RPMI8226 (cell line): ENCODE data around the gene TSPAN32.
"Not testable (repeated sequence)": the region's sequence is repeated elsewhere in the genome, so short reads cannot be mapped to it uniquely, and the experiment has no call there.

Experiments used
- DNase-seq: peaks from one replicate; pipeline ENCODE4 v3.0.0-alpha.2; 2015

TSPAN32 gene

DNA sequence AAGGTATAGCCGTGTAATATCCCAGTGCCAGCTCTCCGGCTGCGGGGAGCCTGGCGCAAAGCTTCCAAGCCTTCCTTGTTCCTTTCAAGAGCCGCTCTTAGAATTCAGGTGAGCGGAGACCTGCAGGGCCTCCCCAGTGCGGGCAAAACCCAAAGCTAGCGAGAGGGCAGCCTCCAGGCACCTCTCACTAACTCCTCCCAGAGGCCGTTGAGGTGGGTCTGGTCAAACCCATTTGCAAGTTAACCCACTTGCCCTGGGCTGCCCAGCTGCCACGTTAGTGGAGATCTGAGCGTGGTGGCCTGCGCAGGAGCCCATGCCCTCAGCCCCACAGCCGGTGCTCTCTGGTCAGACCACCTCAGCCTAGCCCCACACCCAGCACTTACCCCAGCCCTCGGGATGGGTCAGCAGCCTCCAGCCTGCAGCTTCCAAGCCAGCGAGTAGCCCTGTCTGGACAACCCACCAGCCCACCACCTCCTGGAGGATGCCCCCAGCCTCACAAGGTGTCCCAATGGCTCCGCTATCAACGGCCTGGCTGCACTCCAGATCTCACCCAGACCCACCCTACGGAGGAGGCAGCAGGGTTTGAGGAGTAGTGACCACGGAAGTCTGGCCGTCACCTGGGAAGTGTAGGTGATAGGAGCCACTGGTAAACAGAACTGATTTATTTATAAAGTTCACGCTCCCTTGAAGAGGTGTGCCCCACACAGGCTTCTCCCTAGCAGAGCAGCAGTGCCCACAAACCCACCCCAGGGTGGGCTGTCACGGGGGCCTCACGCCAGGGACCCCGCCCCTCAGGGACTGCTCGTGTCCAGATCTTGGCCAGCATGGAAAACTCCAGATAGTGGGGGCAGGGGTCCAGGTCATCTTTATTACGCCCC lies 33.7 kb upstream of the TSPAN32 start:
- DNase-seq, result no peak

GRCh38 chr11:2268729-2269600 lies 32.8 kb upstream of the TSPAN32 start:
- no peak for DNase-seq

DNA sequence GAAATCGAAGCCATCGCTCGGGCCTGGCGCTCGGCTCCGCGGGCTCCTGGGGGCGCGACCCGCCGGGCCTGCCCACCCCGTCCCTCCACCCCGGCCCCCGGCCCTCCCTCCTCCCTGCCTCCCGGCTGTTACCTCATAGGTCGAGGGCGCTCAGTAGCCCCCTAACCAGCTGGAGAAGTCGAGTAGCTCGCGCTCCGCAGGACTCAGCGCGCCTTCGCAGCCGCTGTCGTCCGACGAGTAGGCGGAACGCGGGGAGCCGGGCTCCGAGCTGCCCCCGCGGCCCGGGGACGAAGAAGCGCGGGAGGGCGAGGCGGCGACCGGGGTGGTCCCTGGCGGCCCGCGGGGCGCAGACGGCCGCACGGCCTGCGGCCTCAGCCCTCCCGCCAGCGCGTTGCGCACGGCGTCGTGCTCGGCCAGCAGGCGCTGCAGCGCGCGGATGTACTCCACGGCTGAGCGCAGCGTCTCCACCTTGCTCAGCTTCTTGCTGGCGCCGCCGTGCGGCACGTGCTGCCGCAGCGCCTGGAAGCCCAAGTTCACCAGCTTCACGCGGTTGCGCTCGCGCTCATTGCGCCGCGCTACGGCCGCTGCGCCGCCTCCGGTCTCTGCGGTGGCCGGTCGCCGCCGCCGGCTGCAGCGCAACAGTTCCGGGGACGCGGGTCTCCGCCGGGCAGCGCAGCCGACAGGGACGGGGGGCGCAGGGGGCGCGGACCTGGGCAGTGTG lies 32.1 kb upstream of the TSPAN32 start:
- no peak for DNase-seq

- DNase-seq, result no peak
Observed at GRCh38 chr11:2270322-2271076, 31.3 kb upstream of the TSPAN32 start, which contains the start of gene ASCL2. Gene ASCL2 (minus strand): TSS chr11:2270588. CDS start chr11:2270332, 256 bp downstream.

GRCh38 chr11:2271077-2271326 lies 30.8 kb upstream of the TSPAN32 start:
- no peak for DNase-seq

DNA sequence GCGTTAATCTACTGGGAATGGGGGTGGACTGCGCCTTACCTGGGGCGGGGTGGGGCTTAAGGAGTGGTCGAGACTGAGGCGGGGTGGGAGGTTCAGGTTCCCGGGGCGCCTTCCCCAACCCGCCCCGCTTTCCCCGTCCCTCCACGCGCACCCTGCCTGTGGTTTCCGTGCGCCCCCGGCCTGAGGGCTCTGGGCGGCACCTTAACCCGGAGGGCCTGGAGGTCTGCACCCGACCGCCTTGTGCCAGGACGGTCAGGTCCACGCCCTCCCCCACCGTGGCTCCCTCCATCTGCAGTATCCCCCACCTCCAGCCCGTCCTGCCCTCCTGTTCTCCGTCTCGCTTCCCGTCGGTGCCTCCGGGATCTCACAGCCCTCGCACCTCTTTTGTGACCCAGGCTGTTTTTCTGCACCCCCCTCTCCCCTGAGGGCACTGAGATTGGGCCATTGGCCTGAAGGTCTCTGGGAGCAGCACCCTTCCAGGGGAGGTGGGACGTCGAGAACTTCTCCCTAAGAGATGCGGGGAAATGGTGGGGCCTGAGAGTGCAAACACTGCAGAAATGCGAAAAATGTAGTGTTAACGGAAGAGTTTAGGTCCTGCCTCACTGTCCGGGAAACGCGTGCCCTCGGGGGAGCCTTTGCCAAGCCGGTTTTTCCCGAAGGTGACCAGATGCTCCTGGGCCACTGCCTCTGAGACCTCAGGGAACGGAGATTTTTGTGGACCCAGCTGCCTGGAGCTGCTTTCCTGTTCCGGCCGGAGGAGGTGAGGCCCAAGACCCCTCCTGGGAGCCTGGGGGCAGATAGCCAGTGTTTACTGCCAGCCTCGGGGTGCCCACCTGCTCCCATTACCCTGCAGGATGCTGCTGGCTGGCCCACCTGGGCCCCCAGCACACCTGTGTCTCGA lies 30.2 kb upstream of the TSPAN32 start:
- DNase-seq, result no peak

DNA sequence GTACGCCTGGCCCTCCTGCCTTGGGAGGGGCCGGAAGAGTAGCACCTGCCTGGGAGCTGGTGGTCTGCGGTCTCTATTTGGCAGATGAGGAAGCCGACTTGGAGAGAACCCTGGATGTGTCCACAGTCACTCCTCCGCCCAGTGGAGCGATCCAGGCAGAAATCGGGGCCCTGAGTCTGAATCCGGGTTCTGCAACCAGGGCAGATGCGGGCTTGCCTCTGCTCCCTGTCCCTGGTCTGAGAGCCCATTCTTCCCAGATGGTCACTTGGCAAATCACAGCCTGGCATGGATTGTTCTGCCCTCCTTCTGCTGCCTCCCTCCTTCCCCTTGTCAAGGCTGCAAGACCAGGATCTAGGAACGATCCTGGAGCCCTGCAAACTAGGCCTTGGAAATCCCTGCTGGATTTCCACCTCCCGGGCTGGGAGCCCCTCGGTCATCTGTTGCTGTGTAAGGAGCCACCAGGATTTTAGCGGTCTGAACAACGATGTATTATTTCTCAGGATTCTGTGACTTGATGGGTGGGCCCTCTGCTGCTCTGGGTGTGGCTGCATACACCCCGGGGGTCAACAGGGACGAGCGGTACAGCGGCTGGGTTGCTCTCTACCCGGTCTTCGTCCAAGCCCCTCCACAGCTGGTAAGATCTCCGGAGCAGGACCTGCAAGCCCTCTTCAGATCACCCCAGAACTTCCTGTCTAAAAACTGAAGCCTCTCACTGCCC lies 29.4 kb upstream of the TSPAN32 start:
- no peak for DNase-seq

- DNase-seq, result no peak
Observed at GRCh38 chr11:2272946-2273280, 28.9 kb upstream of the TSPAN32 start.

GRCh38 chr11:2273311-2273710 lies 28.5 kb upstream of the TSPAN32 start:
- DNase-seq, result no peak

GRCh38 chr11:2273771-2274170 lies 28.0 kb upstream of the TSPAN32 start:
- DNase-seq, result no peak

- no peak for DNase-seq
Observed at GRCh38 chr11:2275334-2276279, 26.2 kb upstream of the TSPAN32 start.

DNA sequence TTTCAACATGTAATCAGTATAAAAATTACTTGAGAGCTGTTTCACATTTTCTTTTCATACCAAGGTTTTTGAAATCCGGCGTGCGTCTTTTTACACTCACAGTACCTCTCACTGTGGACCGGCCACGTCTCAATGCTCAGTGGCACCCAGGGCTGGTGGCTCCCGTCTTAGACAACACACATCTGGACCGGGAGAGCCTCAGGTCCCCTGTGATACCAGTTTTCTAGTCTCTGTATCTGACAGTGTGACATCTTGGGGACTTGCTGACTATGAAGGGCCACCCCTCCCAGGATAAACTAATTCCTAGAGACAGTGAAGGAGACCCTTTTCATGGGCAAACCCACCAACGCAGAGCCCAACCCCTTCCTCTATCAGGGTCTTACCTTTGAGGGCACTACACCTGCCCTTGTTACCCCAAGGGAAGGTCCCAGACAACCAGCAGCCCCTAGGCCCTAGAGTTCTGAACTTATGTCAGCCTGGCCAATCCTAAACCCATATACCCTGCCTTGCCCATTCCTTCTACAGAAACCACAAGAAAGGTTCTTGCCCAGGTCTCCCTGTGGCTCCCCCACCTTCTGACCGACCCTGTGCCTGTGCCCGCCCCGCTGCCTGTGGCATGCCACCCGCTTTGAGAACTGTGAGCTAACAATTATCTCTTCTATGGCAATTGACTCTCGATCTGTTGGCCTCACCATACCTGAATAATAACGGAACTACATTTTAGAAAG lies 25.4 kb upstream of the TSPAN32 start:
- no peak for DNase-seq

- no peak for DNase-seq
Observed at GRCh38 chr11:2277008-2277346, 24.8 kb upstream of the TSPAN32 start.

- no peak for DNase-seq
Observed at GRCh38 chr11:2277933-2278523, 23.8 kb upstream of the TSPAN32 start.

DNA sequence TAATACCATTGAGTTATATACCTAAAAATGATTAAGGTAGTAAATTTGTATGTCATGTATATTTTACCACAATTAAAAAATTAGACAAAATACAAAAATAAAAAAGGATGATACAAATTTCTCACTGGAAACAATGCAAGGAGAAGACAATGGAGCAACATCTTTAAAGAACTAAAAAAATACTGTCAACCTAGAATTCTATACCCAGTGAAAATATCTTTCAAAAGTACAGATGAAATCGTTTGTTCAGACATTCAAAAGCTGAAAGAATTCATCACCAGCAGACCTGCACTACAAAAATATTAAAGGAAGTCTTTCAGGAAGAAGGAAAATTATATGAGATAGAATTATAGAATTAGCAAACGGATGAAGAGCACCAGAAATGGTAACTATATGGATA lies 21.6 kb upstream of the TSPAN32 start:
- DNase-seq, result no peak

DNA sequence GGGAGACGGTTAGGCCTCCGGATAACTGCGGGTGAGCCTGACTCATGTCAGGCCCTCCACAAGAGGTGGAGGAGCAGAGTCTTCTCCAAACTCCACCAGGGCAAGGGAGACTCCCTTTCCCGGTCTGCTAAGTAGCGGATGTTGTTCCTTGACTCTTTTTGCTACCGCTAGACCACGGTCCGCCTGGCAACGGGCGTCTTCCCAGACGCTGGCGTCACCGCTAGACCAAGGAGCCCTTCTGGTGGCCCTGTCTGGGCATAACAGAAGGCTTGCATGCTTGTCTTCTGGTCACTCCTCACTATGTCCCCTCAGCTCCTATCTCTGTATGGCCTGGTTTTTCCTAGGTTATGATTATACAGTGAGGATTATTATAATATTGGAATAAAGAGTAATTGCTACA lies 15.5 kb upstream of the TSPAN32 start:
- DNase-seq, result not testable (repeated sequence)

- DNase-seq, result no peak
Observed at GRCh38 chr11:2287091-2287490, 14.7 kb upstream of the TSPAN32 start.

- no peak for DNase-seq
Observed at GRCh38 chr11:2289350-2289749, 12.5 kb upstream of the TSPAN32 start.

- DNase-seq, result no peak
Observed at GRCh38 chr11:2289859-2290258, 12.0 kb upstream of the TSPAN32 start.
